Activated CD8-positive, alpha-beta memory T cell treated with anti-CD3 and anti-CD28 coated beads for 36 hours (primary cell): ENCODE results near the gene SCAMP5. TPM values are rescaled to one million over a fixed set of nuclear protein-coding genes. Genes with fewer than 3 reads are reported as not detected.

Experiments used
- CTCF ChIA-PET: fragments of 350-600 bp; sonication (Branson Sonifier 250); formaldehyde crosslinking; loops from one replicate; lab custom pipeline; 2021; ENCODE audit warnings: antibody characterized with exemption; lab: Charles Lee
- POLR2A ChIA-PET: fragments of 350-600 bp; sonication (Branson Sonifier 250); formaldehyde crosslinking; loops from one replicate; lab custom pipeline; 2021; ENCODE audit warnings: antibody characterized with exemption; lab: Charles Lee
- total RNA-seq, 2 experiments: library from RNA; stranded (reverse); gene quantifications; one replicate each; pipeline ENCODE4 v1.2.3, GENCODE V29; 2021

Gene SCAMP5
- total RNA-seq, 2 experiments from 2014 or later: 1.2 to 1.7 TPM

- POLR2A ChIA-PET: no interaction called here
- CTCF ChIA-PET: interaction anchor here (0.8 kb wide), 1 partner anchor 12 kb away, joined by 3 read pairs; no protein-coding TSS in a partner anchor
These were observed 33.1 kb upstream of the SCAMP5 start for GRCh38 chr15:74962219-74962618.

- ChIA-PET CTCF (no interaction called here), POLR2A (no interaction called here)
These were observed 32.7 kb upstream of the SCAMP5 start for GRCh38 chr15:74962671-74963070.

- POLR2A ChIA-PET: no interaction called here
- CTCF ChIA-PET: no interaction called here
These were observed 32.1 kb upstream of the SCAMP5 start for GRCh38 chr15:74963213-74963612.

- ChIA-PET POLR2A (interaction anchor here (0.5 kb wide), 1 partner anchor 46 kb away, joined by 3 read pairs; no protein-coding TSS in a partner anchor), CTCF (no interaction called here)
These were observed 30.6 kb upstream of the SCAMP5 start for GRCh38 chr15:74964794-74965193.

- POLR2A ChIA-PET: interaction anchor here (0.6 kb wide), 1 partner anchor 34 kb away, joined by 4 read pairs; no protein-coding TSS in a partner anchor
- CTCF ChIA-PET: interaction anchor here (1.4 kb wide), 1 partner anchor 17 kb away, joined by 3 read pairs; no protein-coding TSS in a partner anchor
These were observed 27.7 kb upstream of the SCAMP5 start for GRCh38 chr15:74967670-74968069.

GRCh38 chr15:74976159-74976558, 19.2 kb upstream of the SCAMP5 start:
- POLR2A ChIA-PET: no interaction called here

GRCh38 chr15:74977599-74977998, 17.8 kb upstream of the SCAMP5 start:
- POLR2A ChIA-PET: no interaction called here

More at GRCh38 chr15:74976159-74976558, 19.2 kb upstream of the SCAMP5 start:
- CTCF ChIA-PET: interaction anchor here (1.3 kb wide), 2 partner anchors 12 to 208 kb away, joined by 3 read pairs; no protein-coding TSS in a partner anchor

GRCh38 chr15:74978077-74978476, 17.3 kb upstream of the SCAMP5 start:
- CTCF ChIA-PET: no interaction called here

More at GRCh38 chr15:74977599-74977998, 17.8 kb upstream of the SCAMP5 start:
- CTCF ChIA-PET: no interaction called here

GRCh38 chr15:74978503-74978902, 16.9 kb upstream of the SCAMP5 start:
- POLR2A ChIA-PET: no interaction called here
- CTCF ChIA-PET: no interaction called here

More at GRCh38 chr15:74978077-74978476, 17.3 kb upstream of the SCAMP5 start:
- POLR2A ChIA-PET: no interaction called here

GRCh38 chr15:74982183-74982582, 13.2 kb upstream of the SCAMP5 start:
- CTCF ChIA-PET: interaction anchor here (0.7 kb wide), 1 partner anchor 13 kb away, joined by 4 read pairs; the partner anchor contains the start of gene SCAMP5
- POLR2A ChIA-PET: interaction anchor here (0.6 kb wide), 1 partner anchor 41 kb away, joined by 5 read pairs; the partner anchor contains the start of gene PPCDC

- ChIA-PET CTCF (interaction anchor here (1.1 to 2.5 kb wide), 2 partner anchors 24 to 86 kb away, joined by 3 to 8 read pairs; no protein-coding TSS in a partner anchor), POLR2A (no interaction called here)
These were observed 11.6 kb upstream of the SCAMP5 start for GRCh38 chr15:74983725-74984231.

GRCh38 chr15:74988007-74988800, 7.2 kb upstream of the SCAMP5 start:
- POLR2A ChIA-PET: no interaction called here
- CTCF ChIA-PET: interaction anchor here (1.2 to 1.4 kb wide), 3 partner anchors 12 to 87 kb away, joined by 3 read pairs; no protein-coding TSS in a partner anchor

GRCh38 chr15:74989527-74989926, 5.8 kb upstream of the SCAMP5 start:
- ChIA-PET POLR2A (no interaction called here), CTCF (no interaction called here)

GRCh38 chr15:74992619-74993018, 2.7 kb upstream of the SCAMP5 start:
- ChIA-PET POLR2A (no interaction called here), CTCF (no interaction called here)

GRCh38 chr15:74994236-74994635, 1.1 kb upstream of the SCAMP5 start:
- POLR2A ChIA-PET: interaction anchor here (1.6 kb wide), 1 partner anchor 37 kb away, joined by 5 read pairs; the partner anchor contains the start of gene RPP25
- CTCF ChIA-PET: interaction anchor here (1.5 kb wide), 1 partner anchor 29 kb away, joined by 5 read pairs; the partner anchor contains the start of gene PPCDC

- ChIA-PET CTCF (interaction anchor here (0.8 to 1.5 kb wide), 2 partner anchors 29 to 35 kb away, joined by 4 to 5 read pairs; partner anchors contain the start of gene PPCDC), POLR2A (interaction anchor here (0.6 to 1.6 kb wide), 3 partner anchors 11 to 38 kb away, joined by 3 to 9 read pairs (median 5); partner anchors contain the start of gene RPP25)
These were observed 678 bp upstream of the SCAMP5 start for GRCh38 chr15:74994685-74995084.

GRCh38 chr15:74995779-74996765, 709 bp downstream of the SCAMP5 start:
- ChIA-PET POLR2A (interaction anchor here (1.3 to 1.6 kb wide), 2 partner anchors 36 to 39 kb away, joined by 3 to 5 read pairs; partner anchors contain the start of gene RPP25), CTCF (interaction anchor here (0.8 to 1.5 kb wide), 3 partner anchors 14 to 206 kb away, joined by 3 to 5 read pairs (median 4); partner anchors contain the start of genes C15orf39 and PPCDC)

GRCh38 chr15:74997141-74997540, 1.8 kb downstream of the SCAMP5 start:
- CTCF ChIA-PET: no interaction called here
- POLR2A ChIA-PET: no interaction called here
